Testis (tissue), 2 donors: Measurements from ENCODE around the gene FAHD2B.
"Not testable (repeated sequence)": the region's sequence is repeated elsewhere in the genome, so short reads cannot be mapped to it uniquely, and the experiment has no call there.

Experiments
- POLR2A ChIP-seq: fragments of 450-650 bp; IDR thresholded peaks from one replicate; pipeline ENCODE4 v1.6.1; 2017; ENCODE audit warnings: antibody characterized with exemption, mild to moderate bottlenecking, moderate library complexity
- TF ChIP-seq, protein P1 (sequence below), 3 experiments: fragments of 450-650 bp in 2 of 3; fragments of 200-600 bp in 1 of 3; sonication (generic) in 1 of 3; IDR thresholded peaks; one replicate each; pipeline ENCODE4 v1.5.1; 2016 to 2019; ENCODE audit warnings: antibody characterized with exemption in 3 of 3, mild to moderate bottlenecking in 2 of 3, moderate library complexity in 1 of 3

DNA sequence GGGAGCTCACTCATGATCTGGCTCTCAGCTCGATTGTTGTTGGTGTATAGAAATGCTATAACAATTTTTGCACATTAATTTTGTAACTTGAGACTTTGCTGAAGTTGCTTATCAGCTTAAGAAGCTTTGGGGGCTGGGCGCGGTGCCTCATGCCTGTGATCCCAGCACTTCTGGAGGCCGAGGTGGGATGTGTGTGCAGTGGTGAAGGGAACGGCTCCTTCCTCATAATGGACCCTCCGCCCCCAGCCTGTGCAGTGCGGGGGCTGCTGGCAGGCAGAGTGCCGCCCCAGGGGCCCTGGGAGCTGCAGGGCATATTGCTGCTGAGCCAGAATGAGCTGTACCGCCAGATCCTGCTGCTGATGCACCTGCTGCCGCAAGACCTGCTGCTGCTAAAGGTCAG lies 13.8 kb downstream of the FAHD2B start:
- TF ChIP-seq, protein P1, sequence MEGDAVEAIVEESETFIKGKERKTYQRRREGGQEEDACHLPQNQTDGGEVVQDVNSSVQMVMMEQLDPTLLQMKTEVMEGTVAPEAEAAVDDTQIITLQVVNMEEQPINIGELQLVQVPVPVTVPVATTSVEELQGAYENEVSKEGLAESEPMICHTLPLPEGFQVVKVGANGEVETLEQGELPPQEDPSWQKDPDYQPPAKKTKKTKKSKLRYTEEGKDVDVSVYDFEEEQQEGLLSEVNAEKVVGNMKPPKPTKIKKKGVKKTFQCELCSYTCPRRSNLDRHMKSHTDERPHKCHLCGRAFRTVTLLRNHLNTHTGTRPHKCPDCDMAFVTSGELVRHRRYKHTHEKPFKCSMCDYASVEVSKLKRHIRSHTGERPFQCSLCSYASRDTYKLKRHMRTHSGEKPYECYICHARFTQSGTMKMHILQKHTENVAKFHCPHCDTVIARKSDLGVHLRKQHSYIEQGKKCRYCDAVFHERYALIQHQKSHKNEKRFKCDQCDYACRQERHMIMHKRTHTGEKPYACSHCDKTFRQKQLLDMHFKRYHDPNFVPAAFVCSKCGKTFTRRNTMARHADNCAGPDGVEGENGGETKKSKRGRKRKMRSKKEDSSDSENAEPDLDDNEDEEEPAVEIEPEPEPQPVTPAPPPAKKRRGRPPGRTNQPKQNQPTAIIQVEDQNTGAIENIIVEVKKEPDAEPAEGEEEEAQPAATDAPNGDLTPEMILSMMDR (IDR thresholded peaks at IDR 0.05): not testable (repeated sequence)
- TF ChIP-seq POLR2A: not testable (repeated sequence)
